ENCODE data around the gene PRRT4. TPM values are rescaled to one million over a fixed set of nuclear protein-coding genes. Genes with fewer than 3 reads are reported as not detected.

Gene PRRT4
- total and polyA plus RNA-seq, 2 experiments from 2014 or later, result 0.55 to 0.56 TPM

DNA sequence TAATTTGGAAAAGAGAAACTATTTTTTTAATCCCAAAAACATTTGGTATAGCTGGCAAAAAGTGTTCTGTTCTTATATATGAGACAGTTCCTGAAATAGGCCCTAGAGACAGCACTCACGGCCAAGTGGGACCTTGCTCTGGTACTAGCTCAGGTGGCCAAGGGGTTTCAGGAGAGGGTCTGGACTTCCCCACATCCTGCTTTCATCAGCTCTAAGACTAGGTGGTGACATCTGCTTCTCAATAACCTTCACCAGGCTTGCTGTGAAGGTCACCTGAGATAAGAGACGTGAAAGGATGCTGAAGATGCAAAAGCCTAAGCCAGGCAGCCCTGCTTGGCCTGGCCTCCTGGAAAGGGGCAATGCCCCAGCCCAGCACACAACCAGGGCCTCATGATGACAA lies 58.4 kb downstream of the PRRT4 start (continued):
- no peak for TF ChIP-seq ZNF462 (CRISPR knock-in tag; IDR thresholded peaks at IDR 0.05)
- no peak for TF ChIP-seq ZNF331 (CRISPR knock-in tag; IDR thresholded peaks at IDR 0.05; ENCODE audit: low read depth)
- no peak for TF ChIP-seq NANOG (IDR thresholded peaks at IDR 0.05; ENCODE audit: borderline replicate concordance)
- TF ChIP-seq EZH2 (IDR thresholded peaks at IDR 0.05; ENCODE audit: low read depth, unreplicated experiment), result no peak
- no peak for TF ChIP-seq JUNB (IDR thresholded peaks at IDR 0.05; ENCODE audit: unreplicated experiment)
- TF ChIP-seq, protein P1, sequence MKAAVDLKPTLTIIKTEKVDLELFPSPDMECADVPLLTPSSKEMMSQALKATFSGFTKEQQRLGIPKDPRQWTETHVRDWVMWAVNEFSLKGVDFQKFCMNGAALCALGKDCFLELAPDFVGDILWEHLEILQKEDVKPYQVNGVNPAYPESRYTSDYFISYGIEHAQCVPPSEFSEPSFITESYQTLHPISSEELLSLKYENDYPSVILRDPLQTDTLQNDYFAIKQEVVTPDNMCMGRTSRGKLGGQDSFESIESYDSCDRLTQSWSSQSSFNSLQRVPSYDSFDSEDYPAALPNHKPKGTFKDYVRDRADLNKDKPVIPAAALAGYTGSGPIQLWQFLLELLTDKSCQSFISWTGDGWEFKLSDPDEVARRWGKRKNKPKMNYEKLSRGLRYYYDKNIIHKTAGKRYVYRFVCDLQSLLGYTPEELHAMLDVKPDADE (IDR thresholded peaks at IDR 0.05), result no peak
- TF ChIP-seq POLR2AphosphoS5 (IDR thresholded peaks at IDR 0.05; ENCODE audit: low read depth), result no peak
- TF ChIP-seq CTCF (conservative IDR thresholded peaks at IDR 0.05; ENCODE audit: low read depth in 2 of 2), result no peak
